GM23338 (cell line): Measurements from ENCODE around the gene NDUFS5.

Source experiments
- CTCF ChIP-seq, 2 experiments: fragments of 200-600 bp in 1 of 2; sonication (generic) in 1 of 2; conservative IDR thresholded peaks; 2 replicates each; pipeline versions ENCODE4 v1.5.1 to v1.6.1; 2016 to 2017; ENCODE audit warnings: antibody characterized with exemption in 2 of 2, low read depth in 2 of 2, mild to moderate bottlenecking in 2 of 2, moderate library complexity in 1 of 2
- EZH2 ChIP-seq: fragments of 200-600 bp; sonication (generic); IDR thresholded peaks from one replicate; pipeline ENCODE4 v1.8.0; 2017; ENCODE audit warnings: antibody characterized with exemption, mild to moderate bottlenecking, low read depth; ENCODE audit not compliant: unreplicated experiment
- POLR2AphosphoS5 ChIP-seq: IDR thresholded peaks from 2 replicates; pipeline ENCODE4 v1.6.1; 2016; ENCODE audit warnings: antibody characterized with exemption, low read depth
- ZNF114 ChIP-seq: fragments of 250-450 bp; sonication (Bioruptor Pico); IDR thresholded peaks from 2 replicates; pipeline ENCODE4 v1.5.0; 2020; ENCODE audit warnings: mild to moderate bottlenecking, moderate library complexity
- ZNF331 ChIP-seq: fragments of 250-450 bp; sonication (Bioruptor Pico); IDR thresholded peaks from 2 replicates; pipeline ENCODE4 v1.5.0; 2020; ENCODE audit warnings: low read depth, mild to moderate bottlenecking, moderate library complexity
- TF ChIP-seq, protein P1 (sequence below): IDR thresholded peaks from 2 replicates; pipeline ENCODE4 v1.6.1; 2016; ENCODE audit warnings: antibody characterized with exemption

DNA sequence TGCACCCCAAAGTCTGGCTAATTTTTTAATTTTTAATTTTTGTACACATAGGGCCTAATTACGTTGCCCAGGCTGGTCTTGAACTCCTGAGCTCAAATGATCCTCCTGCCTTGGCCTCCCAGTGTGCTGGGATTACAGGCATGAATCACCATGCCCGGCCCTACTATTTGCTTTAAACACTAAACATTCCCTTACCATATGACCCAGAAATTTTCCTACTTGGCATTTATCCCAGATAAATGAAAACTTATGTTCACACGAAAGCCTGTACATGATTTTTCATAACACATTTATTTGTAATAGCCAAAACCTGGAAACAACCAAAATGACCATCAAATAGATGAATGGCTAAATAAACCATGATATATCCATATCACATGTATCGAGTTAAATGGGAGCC is 35.8 kb downstream of the NDUFS5 start:
- TF ChIP-seq CTCF (conservative IDR thresholded peaks at IDR 0.05; ENCODE audit: low read depth in 2 of 2) (no peak), POLR2AphosphoS5 (no peak), ZNF331 (CRISPR knock-in tag) (no peak), EZH2 (no peak), ZNF114 (CRISPR knock-in tag) (no peak)
- TF ChIP-seq, protein P1, sequence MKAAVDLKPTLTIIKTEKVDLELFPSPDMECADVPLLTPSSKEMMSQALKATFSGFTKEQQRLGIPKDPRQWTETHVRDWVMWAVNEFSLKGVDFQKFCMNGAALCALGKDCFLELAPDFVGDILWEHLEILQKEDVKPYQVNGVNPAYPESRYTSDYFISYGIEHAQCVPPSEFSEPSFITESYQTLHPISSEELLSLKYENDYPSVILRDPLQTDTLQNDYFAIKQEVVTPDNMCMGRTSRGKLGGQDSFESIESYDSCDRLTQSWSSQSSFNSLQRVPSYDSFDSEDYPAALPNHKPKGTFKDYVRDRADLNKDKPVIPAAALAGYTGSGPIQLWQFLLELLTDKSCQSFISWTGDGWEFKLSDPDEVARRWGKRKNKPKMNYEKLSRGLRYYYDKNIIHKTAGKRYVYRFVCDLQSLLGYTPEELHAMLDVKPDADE: no peak
